SU-DHL-6 (cell line): ENCODE data around the gene TEX13C.

Source experiments
- H2AFZ ChIP-seq: fragments of 200-600 bp; sonication (generic); 2 replicates; pipeline ENCODE4 v1.6.1; 2014; ENCODE audit warnings: low read depth, mild to moderate bottlenecking, moderate library complexity, mixed read lengths, antibody characterized with exemption, low read length; ENCODE audit not compliant: severe bottlenecking
- H3F3A ChIP-seq: fragments of 200-600 bp; shearing (Covaris generic); 2 replicates; pipeline ENCODE4 v1.6.0; 2016; ENCODE audit warnings: antibody characterized with exemption, mild to moderate bottlenecking; ENCODE audit not compliant: insufficient read depth
- H3K27ac ChIP-seq: fragments of 200-600 bp; sonication (generic); 2 replicates; pipeline ENCODE4 v1.5.1; 2016; ENCODE audit warnings: low read depth, mild to moderate bottlenecking, low read length, moderate library complexity, mixed read lengths
- H3K27me3 ChIP-seq: fragments of 200-600 bp; sonication (generic), shearing (Covaris generic); 2 replicates; pipeline ENCODE4 v1.6.0; 2014; ENCODE audit warnings: mild to moderate bottlenecking, low read length
- H3K36me3 ChIP-seq: fragments of 200-600 bp; sonication (generic); 2 replicates; pipeline ENCODE4 v1.6.1; 2014; ENCODE audit warnings: mild to moderate bottlenecking, low read length, mixed read lengths
- H3K4me2 ChIP-seq: fragments of 300-600, 200-600 bp; shearing (Covaris generic), sonication (generic); 2 replicates; pipeline ENCODE4 v1.6.0; 2014; ENCODE audit warnings: low read length, low read depth, mild to moderate bottlenecking; ENCODE audit not compliant: poor library complexity, severe bottlenecking
- H3K4me3 ChIP-seq: fragments of 200-600 bp; sonication (generic); 2 replicates; pipeline ENCODE4 v1.5.1; 2014; ENCODE audit warnings: antibody characterized with exemption, low read length, mild to moderate bottlenecking, mixed read lengths; ENCODE audit not compliant: insufficient read depth, poor library complexity, severe bottlenecking
- H3K79me2 ChIP-seq: fragments of 200-600 bp; sonication (generic); 2 replicates; pipeline ENCODE4 v1.6.1; 2014; ENCODE audit warnings: mild to moderate bottlenecking, low read length, moderate library complexity; ENCODE audit not compliant: insufficient read depth
- H3K9ac ChIP-seq: fragments of 200-600 bp; sonication (generic); 2 replicates; pipeline ENCODE4 v1.7.0; 2014; ENCODE audit warnings: mild to moderate bottlenecking, low read length
- H3K9me2 ChIP-seq: fragments of 200-600 bp; sonication (generic); replicated peaks from 2 replicates; pipeline ENCODE4 v1.6.1; 2014; ENCODE audit warnings: low read length; ENCODE audit not compliant: insufficient read depth
- H3K9me3 ChIP-seq: fragments of 200-600 bp; sonication (generic); 2 replicates; pipeline ENCODE4 v1.6.1; 2014; ENCODE audit warnings: low read length, mixed read lengths; ENCODE audit not compliant: insufficient read depth
- H4K20me1 ChIP-seq: fragments of 200-600 bp; sonication (generic); 2 replicates; pipeline ENCODE4 v1.6.1; 2014; ENCODE audit warnings: low read depth, mild to moderate bottlenecking, antibody characterized with exemption, low read length, moderate library complexity, mixed read lengths
- CTCF ChIP-seq: fragments of 200-600 bp; sonication (generic); IDR thresholded peaks from one replicate; pipeline ENCODE4 v1.5.1; 2017; ENCODE audit warnings: antibody characterized with exemption, mild to moderate bottlenecking, low read length, moderate library complexity; ENCODE audit not compliant: insufficient read depth, poor library complexity, severe bottlenecking
- EZH2phosphoT487 ChIP-seq: fragments of 200-600 bp; sonication (generic), shearing (Covaris generic); conservative IDR thresholded peaks from 2 replicates; pipeline ENCODE4 v1.6.1; 2018; ENCODE audit warnings: mild to moderate bottlenecking, antibody characterized with exemption, low read length, moderate library complexity, mixed read lengths

Gene TEX13C

GRCh38 chrX:125326599-125326998 is 6.9 kb downstream of the TEX13C start:
- Histone ChIP-seq H3K4me2 (no peak overlapping the region), H3K27me3 (no peaks in the 10 kb centered on the region), H4K20me1 (no peaks in the 10 kb centered on the region), H2AFZ (no peak overlapping the region), H3K4me3 (no peak overlapping the region), H3K9me3 (no peaks in the 10 kb centered on the region), H3F3A (no peaks in the 10 kb centered on the region), H3K27ac (no peak overlapping the region), H3K79me2 (no peaks in the 10 kb centered on the region), H3K9ac (no peak overlapping the region), H3K36me3 (no peaks in the 10 kb centered on the region), H3K9me2 (no peaks in the 10 kb centered on the region)
- TF ChIP-seq EZH2phosphoT487 = no peak
- TF ChIP-seq CTCF = no peak

GRCh38 chrX:125327891-125328290 is 8.2 kb downstream of the TEX13C start:
- H3K4me2 ChIP-seq = no peak overlapping the region
- H3K4me3 ChIP-seq = no peak overlapping the region
- no peak overlapping the region for H2AFZ ChIP-seq
- H3K9me3 ChIP-seq = no peaks in the 10 kb centered on the region
- no peaks in the 10 kb centered on the region for H3K9me2 ChIP-seq
- H3K27ac ChIP-seq = no peak overlapping the region
- H3K79me2 ChIP-seq = no peaks in the 10 kb centered on the region
- H3F3A ChIP-seq = no peaks in the 10 kb centered on the region
- TF ChIP-seq EZH2phosphoT487 (no peak), CTCF (no peak)
- H3K36me3 ChIP-seq = no peaks in the 10 kb centered on the region
- no peak overlapping the region for H3K9ac ChIP-seq
- no peaks in the 10 kb centered on the region for H4K20me1 ChIP-seq
- H3K27me3 ChIP-seq = no peaks in the 10 kb centered on the region

- Histone ChIP-seq H4K20me1 (no peaks in the 10 kb centered on the region), H3K79me2 (no peaks in the 10 kb centered on the region), H3K4me2 (no peak overlapping the region), H3K27ac (no peak overlapping the region), H3K9me2 (no peaks in the 10 kb centered on the region), H2AFZ (no peak overlapping the region), H3K27me3 (no peaks in the 10 kb centered on the region), H3K9me3 (no peaks in the 10 kb centered on the region), H3K36me3 (no peaks in the 10 kb centered on the region), H3F3A (no peaks in the 10 kb centered on the region), H3K4me3 (no peak overlapping the region), H3K9ac (no peak overlapping the region)
- TF ChIP-seq EZH2phosphoT487 (no peak), CTCF (no peak)
These were observed 13.9 kb downstream of the TEX13C start for GRCh38 chrX:125333583-125333982.

GRCh38 chrX:125340490-125340889 is 20.8 kb downstream of the TEX13C start:
- TF ChIP-seq CTCF (no peak), EZH2phosphoT487 (no peak)
- H3K9me2 ChIP-seq = no peaks in the 10 kb centered on the region
- no peaks in the 10 kb centered on the region for H3F3A ChIP-seq
- no peaks in the 10 kb centered on the region for H3K79me2 ChIP-seq
- H3K27ac ChIP-seq = no peak overlapping the region
- no peaks in the 10 kb centered on the region for H4K20me1 ChIP-seq
- no peaks in the 10 kb centered on the region for H3K36me3 ChIP-seq
- no peak overlapping the region for H3K9ac ChIP-seq
- no peak overlapping the region for H2AFZ ChIP-seq
- no peaks in the 10 kb centered on the region for H3K27me3 ChIP-seq
- H3K4me2 ChIP-seq = no peak overlapping the region
- H3K4me3 ChIP-seq = no peak overlapping the region
- no peaks in the 10 kb centered on the region for H3K9me3 ChIP-seq
